COR-L47 (cell line): ENCODE results near the gene NPAT.

Experiments used
- DNase-seq: peaks from one replicate; lab custom pipeline; 2025; lab: John Stamatoyannopoulos, UW

Gene NPAT

DNA sequence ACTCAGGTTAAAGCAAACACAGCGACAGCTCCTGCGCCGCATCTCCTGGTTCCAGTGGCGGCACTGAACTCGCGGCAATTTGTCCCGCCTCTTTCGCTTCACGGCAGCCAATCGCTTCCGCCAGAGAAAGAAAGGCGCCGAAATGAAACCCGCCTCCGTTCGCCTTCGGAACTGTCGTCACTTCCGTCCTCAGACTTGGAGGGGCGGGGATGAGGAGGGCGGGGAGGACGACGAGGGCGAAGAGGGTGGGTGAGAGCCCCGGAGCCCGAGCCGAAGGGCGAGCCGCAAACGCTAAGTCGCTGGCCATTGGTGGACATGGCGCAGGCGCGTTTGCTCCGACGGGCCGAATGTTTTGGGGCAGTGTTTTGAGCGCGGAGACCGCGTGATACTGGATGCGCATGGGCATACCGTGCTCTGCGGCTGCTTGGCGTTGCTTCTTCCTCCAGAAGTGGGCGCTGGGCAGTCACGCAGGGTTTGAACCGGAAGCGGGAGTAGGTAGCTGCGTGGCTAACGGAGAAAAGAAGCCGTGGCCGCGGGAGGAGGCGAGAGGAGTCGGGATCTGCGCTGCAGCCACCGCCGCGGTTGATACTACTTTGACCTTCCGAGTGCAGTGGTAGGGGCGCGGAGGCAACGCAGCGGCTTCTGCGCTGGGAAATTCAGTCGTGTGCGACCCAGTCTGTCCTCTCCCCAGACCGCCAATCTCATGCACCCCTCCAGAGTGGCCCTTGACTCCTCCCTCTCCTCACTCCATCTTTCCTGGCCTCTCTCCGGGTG, at the start of gene NPAT, which contains the start of gene ATM:
Gene NPAT (minus strand): TSS at position 65 of the 774 bp plus-strand sequence. CDS start 102 bp downstream, outside the sequence.
Gene ATM (plus strand): TSS at position 494 of the 774 bp plus-strand sequence. CDS start 4,558 bp downstream, outside the sequence.
- DNase-seq: peak; percentile 99

DNA sequence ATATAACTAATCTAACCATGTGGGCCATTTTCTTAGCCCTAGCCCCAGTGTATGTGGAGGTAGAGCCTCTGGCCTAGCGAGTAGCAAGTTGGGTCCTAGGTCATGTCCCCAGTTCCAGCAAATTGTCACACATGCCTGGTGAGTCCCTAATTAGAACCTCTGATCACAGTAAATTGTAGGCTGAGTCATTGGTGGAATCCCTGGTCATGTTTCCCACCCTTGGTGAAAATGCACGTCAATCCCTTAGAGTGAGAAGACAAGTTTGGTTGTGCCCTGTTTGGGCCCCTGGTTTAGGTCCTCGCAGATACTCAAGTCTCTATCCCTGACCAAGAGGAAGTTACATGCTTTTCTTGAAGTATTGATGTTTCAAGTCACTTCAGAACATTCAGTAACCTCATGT, 47.1 kb upstream of the NPAT start:
- DNase-seq: no peak

DNA sequence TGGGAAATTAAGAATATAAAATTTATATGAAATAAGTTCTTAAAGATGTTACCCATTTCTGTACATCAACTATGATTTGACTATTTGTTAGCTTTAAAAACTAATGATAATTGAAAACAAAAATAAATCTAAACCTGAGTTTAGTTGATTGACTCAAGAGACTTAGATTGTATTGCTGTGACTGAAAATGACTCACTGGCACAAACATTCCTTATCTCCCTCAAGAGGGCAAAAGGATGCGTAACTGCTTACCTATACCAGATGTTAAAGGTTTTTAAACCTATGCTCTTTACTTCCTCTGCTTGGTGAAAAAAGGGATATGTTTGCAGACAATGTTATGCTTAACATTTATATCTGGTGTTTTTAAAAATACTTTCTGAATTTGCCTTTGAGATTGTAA, 30.7 kb upstream of the NPAT start:
- DNase-seq: no peak

DNA sequence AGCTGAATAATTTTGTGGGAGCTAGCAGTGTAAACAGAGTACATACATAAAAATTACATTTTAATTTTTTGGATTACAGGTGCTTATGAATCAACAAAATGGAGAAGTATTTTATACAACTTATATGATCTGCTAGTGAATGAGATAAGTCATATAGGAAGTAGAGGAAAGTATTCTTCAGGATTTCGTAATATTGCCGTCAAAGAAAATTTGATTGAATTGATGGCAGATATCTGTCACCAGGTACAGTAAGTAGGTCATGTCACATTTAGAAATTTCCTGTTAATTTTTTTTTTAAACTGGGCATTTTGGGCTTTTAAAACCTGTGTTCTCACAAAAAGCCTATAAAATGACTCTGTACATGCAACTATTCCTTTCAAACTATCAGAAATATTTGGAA, 24.4 kb upstream of the NPAT start:
- no peak for DNase-seq

DNA sequence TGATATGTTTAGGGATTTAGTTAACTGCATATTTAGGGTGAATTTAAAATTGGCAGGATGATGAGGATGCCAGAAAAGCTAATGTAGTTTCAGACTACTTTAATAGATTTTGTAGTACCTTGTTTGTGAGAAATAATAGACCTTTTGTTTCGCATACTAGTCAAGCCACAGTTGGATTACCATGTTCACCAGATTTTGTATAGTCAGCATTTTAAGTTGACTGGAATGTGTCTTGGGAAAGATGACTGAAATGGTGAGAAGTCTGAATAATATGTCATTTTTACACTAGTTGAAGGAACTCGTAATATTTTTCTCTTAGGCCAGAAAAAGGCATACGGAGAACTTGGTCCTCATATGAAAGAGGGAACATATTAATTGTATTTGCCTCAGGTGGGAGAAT, 23.9 kb upstream of the NPAT start:
- no peak for DNase-seq

DNA sequence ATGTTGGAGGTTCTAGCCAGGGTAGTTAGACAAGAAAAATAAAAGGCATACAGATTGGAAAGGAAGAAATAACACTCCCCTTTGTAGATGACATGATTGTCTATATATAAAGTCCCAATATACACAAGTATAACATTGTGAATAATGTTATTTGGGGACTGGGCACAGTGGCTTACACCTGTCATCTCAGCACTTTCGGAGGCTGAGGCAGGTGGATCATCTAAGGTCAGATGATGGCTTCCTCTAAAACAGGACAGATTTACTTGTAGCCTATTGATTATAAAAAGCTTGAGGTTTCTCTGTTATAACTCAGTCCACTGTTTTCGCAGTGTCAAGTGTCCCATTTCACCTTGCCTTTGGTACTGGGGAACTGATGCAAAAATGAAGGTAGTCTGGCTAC, 20.0 kb upstream of the NPAT start:
- DNase-seq: no peak

DNA sequence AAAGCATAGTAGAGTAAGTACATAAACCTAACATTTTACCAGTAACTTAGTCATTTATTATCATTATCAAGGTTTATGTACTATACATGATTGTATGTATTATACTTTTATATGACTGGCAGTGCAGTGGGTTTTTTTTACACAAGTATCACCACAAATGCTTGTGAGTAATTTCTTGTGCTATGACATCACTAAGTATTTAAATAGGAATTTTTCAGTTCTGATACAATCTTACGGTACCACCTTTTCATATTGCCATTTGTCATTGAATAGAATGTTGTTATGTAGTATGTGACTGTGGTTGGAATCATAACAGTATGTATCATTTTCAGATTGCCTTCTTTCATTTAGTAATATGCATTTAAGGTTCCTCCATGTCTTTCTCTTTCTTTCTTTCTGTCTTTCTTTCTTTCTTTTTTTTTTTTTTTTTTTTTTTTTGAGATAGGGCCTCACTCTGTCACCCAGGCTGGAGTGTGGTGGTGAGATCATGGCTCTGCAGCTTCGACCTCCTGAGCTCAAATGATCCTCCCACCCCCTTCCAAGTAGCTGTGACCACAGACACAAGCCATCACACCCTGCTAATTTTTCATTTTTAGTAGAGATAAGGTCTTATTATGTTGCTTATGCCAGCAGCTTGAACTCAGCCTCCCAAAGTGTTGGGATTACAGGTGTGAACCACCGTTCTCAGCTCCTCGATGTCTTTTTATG, 19.0 kb upstream of the NPAT start:
- DNase-seq: no peak

DNA sequence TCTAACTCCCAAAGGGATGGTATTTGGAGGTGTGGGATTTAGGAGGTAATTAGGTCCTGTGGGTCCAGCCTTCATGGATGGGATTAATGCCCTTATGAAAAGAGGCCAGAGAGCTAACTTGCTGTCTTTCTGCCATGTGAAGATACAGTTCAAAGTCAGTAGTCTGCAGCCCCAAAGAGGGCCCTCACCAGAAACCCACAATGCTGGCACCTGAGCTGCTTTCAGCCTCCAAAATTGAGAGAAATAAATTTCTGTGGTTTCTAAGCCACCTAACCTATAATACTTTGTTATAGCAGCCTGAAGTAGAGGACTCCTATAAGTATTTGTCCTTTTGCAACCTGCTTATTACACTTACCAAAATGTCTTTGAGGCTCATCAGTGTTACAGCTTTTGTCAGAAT, 16.6 kb upstream of the NPAT start:
- DNase-seq: no peak

DNA sequence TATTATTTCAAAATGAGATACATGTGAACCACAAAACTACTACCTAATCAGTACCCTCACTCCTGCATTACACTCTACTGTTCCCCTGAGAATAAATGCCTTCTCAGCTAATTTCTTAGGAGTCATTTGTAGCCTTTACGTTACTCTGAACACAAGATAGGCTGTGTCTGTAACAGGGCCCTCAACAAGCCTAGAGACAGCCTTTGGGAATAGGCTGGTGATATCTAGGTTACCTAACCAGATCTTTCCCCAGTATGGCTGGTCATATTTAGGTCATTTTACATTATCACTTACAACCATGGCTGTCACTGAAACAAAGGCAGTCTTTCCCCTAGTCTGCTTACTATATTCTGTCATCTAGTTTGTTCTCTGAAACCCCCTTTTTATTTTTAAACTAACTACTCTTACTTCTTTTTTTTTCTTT, 14.6 kb upstream of the NPAT start:
- no peak for DNase-seq

DNA sequence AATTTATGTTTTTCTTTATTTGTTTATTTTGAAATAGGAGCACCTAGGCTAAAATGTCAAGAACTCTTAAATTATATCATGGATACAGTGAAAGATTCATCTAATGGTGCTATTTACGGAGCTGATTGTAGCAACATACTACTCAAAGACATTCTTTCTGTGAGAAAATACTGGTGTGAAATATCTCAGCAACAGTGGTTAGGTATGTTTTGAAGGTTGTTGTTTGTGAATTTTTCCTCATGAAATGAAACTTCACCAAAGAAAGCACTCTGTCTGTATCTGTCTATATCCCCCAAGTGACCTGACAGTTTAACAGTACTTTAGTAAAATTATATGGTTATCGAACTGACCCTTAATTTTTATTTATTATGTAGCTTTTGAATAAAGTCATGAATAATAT, 13.2 kb upstream of the NPAT start:
- DNase-seq: no peak

DNA sequence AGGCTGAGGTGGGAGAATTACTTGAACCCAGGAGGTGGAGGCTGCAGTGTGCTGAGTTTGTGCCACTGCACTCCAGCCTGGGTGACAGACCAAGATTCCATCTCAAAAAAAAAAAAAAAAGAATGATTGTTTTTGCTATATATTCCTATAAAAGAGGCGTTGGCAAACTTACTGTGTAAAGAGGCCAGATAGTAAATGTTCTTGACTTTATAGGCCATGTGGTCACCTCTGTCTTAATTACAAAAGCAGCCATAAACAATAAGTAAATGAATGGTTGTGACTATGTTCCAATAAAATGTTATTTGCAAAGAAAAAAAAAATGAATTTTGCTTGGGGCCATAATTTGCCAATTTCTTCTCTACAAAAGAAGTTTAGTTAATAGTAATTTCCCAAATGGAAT, 12.8 kb upstream of the NPAT start:
- no peak for DNase-seq

DNA sequence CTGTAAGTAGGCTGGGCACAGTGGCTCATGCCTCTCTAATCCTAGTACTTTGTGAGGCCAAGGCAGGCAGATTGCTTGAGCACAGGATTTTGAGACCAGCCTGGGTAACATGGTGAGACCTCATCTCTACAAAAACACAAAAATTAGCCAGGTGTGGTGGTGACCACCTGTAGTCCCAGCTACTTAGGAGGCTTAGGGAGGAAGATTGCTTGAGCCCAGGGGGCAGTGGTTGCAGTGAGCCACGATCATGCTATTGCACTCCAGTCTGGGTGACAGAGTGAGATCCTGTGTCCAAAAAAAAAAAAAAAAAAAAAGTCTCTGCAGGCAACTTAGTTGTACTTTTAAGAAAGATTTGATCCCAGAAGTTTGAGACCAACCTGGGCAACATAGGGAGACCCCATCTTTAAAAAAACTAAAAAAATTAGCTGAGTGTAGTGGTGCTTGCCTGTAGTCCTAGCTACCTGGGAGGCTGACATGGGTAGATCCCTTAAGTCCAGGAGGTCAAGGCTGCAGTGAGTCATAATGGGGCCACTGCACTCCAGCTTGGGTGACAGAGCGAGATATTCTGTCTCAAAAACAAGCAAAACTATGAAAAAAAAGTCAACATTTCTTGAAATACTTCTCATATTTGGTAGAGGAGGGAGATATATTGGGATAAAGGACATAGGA, 11.0 kb upstream of the NPAT start:
- no peak for DNase-seq

DNA sequence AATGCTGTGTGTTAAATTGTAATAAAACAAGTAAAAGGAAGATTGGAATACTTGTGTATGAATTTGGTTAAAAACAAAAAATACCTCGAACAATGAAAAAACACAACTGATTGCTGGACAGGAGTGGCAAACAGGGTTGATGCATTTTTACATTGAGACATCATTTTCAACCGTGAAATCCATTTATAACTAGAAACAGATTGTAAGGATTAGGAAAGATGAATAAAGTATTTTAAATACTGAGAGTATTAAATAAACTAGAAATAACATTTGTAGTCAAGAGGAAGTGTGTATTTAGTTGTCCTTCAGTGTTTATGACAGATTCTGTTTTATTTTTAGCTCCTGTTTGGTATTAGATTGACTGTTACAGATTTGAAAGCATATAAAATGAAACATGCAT, 5.8 kb upstream of the NPAT start:
- no peak for DNase-seq

DNA sequence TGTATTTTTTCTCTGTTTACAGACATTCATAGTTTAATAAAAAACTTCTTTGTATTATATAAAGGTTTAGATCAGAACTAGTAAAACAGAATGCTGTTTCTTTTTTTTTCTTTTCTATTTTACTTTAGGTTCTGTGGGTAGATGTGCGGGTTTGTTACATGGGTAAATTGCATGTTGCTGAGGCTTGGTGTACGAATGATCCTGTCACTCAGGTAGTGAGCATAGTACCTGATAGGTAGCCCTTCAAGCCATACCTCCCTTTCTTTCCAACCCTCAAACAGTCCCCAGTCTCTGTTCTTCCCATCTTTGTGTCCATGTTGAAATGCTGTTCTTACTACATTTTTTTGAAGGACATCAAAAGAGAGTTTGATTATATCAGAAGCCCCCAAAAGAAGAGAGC, 3.6 kb upstream of the NPAT start:
- DNase-seq: no peak

DNA sequence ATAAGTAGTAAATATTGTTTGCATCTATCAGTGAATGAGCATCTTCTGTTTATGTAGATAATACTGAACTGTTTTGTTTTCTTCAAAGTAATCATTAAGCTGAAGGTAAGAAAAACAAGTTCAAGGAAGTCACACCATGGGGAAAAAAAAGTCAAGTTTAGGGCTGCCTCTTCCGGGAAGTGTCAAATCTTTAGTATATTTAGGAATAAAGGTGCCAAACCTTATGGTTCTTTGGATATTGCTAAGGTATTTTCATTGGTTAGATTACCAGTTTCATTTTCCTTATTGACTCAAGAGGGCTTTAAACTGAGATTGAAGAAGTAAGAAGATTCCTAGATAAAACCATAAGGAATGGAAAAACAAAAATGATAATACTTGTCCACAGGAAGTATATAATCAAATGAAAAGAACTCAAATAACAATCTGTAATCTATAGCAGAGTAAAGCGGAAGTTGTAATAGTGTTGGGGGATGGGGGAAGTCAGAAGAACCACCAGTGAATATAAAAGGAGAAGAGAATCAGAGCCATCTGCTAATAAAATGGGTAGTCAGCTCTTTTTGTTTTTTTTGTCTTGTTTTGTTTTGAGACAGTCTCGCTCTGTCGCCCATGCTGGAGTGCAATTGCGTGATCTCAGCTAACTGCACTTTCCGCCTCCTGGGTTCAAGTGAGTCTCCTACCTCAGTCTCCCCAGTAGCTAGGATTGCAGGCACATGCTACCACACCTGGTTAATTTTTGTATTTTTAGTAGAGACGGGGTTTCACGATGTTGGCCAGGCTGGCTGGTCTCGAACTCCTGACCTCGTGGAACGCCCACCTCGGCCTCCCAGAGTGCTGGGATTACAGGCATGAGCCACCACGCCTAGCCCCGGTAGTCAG, 2.7 kb upstream of the NPAT start:
- no peak for DNase-seq

DNA sequence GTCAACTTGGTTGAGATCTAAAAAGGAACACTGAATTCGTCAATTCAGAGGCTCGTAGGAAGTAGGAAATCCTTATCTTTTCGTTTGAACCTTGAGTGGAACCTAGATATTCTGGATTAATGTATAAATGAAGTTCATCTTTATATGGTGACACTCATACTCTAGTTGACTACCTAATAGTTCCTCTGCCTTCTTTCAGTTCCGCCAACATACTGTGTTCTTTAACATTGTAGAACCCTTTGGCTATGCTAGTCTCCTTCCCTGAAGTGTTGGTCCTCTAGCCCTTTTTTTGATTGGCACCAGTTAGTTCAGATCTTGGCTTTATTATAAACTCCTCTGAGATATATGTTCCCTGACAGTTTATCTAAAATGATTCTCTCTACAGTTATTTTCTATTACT, 1.9 kb upstream of the NPAT start:
- no peak for DNase-seq

DNA sequence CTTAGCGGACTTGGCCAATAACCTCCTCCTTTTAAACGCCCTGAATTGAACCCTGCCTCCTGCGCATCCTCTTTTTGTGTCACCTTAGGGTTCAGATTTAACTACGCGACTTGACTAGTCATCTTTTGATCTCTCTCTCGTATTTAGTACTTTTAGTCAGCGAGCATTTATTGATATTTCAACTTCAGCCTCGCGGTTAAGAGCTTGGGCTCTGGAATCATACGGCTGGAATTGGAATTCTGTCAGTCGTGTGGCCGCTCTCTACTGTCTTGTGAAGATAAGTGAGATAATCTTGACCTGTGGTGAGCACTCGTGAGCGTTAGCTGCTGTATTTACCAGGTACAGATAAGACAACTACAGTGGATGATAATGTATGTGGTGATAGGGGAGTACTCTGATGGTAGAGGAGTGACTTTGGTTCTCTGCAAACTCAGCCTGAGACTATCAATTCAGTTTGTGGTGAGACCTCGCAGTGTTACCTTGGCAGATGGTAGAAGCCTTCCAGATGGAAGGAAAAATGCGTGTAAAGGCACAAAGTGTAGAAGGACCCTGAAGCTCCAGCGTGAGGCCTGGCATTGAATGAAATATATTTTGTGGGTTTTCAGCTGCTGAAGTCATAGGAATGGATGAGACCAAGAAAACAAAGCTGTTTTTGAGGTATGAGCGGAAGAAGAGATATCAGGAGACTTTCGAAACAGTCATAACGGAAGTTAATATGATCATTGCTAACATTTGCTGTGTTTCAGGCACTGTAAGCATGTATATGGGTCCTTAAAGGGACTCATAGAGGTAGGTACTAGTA, 1.1 kb upstream of the NPAT start:
- no peak for DNase-seq

DNA sequence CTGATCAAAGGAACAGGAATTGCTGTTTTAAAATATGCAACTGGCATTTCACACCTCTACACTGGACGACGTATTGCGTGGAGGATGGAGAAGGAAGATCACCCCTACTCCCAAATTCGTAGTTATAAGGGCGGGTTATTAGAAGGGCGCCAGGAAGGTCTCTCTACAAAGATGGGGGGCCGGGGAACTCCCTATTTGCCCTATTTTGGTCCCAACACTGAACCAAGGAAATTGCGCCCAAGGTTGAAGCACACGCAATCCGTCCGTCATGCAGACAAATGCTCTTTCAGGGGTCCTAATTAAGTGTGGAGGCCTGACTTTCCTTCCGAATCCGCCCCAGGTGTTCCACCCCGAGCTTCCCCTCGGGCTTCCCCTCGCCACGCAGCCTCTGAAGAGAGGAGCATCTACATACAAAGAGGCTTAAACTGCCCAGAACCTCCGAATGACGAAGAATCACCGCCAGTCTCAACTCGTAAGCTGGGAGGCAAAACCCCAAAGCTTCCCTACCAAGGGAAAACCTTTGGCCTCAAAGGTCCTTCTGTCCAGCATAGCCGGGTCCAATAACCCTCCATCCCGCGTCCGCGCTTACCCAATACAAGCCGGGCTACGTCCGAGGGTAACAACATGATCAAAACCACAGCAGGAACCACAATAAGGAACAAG, 396 bp downstream of the NPAT start:
- peak; percentile 43 for DNase-seq

DNA sequence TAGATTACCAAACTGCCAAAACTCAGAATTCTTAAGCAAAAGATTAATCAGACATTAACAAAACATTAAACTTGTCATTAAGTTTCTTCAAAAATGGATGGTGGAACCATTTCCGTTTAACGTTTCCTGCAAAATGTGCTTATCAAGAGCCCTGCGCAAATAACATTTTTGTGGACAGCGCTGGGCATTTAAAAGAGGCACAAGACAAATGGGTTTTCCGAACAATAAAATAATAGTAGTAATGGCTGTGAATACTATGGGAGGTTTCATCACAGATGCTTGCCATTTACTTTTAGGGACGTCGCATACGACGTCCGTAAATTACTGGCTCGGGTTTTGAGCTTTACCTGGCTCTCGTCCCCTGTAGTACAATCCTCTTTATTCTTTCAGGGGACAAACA, 1.1 kb downstream of the NPAT start:
- no peak for DNase-seq

DNA sequence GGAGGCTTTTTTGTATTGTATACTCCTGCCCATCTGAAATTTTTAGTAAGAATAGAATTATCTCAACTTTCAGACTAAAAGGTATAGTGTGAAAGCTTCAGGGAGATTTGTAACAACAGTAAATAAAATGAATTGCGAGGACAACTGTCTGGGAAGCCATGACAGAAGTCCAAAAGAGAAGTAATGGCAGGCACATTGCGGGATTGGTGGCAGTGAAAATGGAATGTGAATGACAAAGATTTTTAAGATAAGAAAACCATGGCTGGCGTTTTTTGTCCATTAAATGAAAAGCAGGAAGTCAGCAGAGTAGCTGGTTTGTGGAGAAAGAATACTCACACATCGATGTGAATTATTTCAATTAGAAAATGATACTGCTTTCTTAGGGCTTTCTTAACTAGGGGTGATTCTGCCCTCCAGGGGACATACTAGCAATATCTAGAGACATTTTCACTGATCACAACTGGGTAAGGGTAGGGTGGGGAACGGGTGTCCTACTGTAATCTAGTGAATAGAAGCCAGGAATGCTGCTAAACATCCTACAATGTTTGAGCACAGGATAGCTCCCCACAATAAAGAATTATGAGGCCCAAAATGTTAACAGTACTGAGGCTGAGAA, 1.6 kb downstream of the NPAT start:
- DNase-seq: no peak
